ENCODE measurements around the gene SUMF1. TPM values are rescaled to one million over a fixed set of nuclear protein-coding genes. Genes with fewer than 3 reads are reported as not detected.

Gene SUMF1
- total RNA-seq, 1 experiment from 2014 or later, result 26.6 TPM

DNA sequence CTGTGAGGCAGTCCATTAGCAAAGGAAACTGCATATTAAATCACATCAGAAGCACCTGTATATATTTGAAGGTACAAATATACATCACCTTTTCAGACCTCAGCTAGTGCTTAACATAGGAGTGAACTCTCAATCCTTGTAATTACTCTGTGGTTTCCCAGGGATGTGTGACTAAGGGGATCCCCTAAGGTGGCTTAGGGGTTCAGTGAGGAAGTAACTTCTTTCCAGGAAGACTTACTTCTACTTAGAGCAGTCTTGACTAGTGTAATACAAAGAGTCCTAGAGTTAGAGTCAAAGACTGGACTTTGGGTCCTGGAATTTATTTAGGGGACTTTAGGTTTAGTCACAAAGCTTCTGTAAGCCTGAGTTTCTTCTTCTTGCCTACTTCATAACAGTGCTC is 8.7 kb upstream of the SUMF1 start (continued):
- TF ChIP-seq, protein P1, sequence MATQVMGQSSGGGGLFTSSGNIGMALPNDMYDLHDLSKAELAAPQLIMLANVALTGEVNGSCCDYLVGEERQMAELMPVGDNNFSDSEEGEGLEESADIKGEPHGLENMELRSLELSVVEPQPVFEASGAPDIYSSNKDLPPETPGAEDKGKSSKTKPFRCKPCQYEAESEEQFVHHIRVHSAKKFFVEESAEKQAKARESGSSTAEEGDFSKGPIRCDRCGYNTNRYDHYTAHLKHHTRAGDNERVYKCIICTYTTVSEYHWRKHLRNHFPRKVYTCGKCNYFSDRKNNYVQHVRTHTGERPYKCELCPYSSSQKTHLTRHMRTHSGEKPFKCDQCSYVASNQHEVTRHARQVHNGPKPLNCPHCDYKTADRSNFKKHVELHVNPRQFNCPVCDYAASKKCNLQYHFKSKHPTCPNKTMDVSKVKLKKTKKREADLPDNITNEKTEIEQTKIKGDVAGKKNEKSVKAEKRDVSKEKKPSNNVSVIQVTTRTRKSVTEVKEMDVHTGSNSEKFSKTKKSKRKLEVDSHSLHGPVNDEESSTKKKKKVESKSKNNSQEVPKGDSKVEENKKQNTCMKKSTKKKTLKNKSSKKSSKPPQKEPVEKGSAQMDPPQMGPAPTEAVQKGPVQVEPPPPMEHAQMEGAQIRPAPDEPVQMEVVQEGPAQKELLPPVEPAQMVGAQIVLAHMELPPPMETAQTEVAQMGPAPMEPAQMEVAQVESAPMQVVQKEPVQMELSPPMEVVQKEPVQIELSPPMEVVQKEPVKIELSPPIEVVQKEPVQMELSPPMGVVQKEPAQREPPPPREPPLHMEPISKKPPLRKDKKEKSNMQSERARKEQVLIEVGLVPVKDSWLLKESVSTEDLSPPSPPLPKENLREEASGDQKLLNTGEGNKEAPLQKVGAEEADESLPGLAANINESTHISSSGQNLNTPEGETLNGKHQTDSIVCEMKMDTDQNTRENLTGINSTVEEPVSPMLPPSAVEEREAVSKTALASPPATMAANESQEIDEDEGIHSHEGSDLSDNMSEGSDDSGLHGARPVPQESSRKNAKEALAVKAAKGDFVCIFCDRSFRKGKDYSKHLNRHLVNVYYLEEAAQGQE (IDR thresholded peaks at IDR 0.05; ENCODE audit: low read depth), result no peak

DNA sequence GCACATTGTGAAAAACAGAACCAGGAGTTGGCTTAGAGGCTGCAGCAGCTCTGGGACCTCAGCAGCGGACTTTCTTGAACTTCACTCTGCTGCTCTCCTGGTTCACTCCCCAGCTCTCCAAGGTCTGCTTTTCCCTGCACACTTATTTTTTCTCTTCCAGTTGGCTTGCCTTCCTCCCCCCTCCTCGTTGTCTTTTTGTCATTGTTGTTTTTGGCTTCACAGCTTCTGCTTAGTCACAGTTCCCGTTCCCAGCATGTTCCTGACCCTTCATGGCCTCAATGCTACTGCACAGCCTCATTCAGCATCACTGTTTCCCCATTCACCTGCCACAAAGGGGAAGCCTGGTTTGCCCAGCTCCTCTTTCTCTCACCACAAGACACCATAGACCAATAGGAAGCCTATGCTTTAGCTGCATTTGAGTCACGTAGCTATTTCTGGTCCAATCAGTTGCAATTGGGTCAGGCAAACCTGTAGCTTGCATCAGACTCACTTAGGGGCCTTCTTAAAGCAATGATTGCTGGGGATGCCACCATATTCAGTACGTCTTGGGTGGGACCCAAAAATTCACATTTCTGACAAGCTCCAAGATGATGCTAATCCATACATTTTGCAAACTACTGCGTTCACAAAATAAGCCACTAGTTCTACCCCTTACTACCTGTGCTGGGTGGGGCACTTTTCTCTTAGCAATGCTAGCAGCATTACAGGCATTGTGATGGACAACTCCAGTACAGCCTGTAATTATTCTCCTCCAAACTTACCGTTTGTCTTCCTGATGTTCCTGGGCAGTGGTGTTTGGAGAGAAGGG is 7.8 kb upstream of the SUMF1 start:
- Histone ChIP-seq H4K20me1 (ENCODE audit: insufficient read depth) (no peaks in the 10 kb centered on the region), H3K36me3 (ENCODE audit: control insufficient read depth in 1 of 2, insufficient read depth in 2 of 2, low read length in 2 of 2) (no peaks in the 10 kb centered on the region), H3K4me3 (replicated peaks in 1 of 2; ENCODE audit: low read depth in 1 of 2, low read length in 2 of 2) (no peak overlapping the region), H3K27me3 (ENCODE audit: insufficient read depth, low read length) (peaks cover 20% of the 10 kb centered on the region), H3K9me2 (ENCODE audit: insufficient read depth) (no peaks in the 10 kb centered on the region), H2AFZ (ENCODE audit: low read depth, low read length, poor library complexity, severe bottlenecking) (no peak overlapping the region), H3K9ac (ENCODE audit: low read length) (no peak overlapping the region), H3K79me2 (ENCODE audit: insufficient read depth, low read length) (no peaks in the 10 kb centered on the region), H3K4me2 (ENCODE audit: low read length) (0 out of 2 replicates have a peak overlapping the region, but pooled peaks have one; percentile 17), H3K9me3 (ENCODE audit: control insufficient read depth in 1 of 2, insufficient read depth in 1 of 2, low read depth in 1 of 2, low read length in 2 of 2) (no peaks in the 10 kb centered on the region), H3K27ac (ENCODE audit: low read depth, low read length) (no peak overlapping the region), H3K4me1 (ENCODE audit: control insufficient read depth in 1 of 2, insufficient read depth in 2 of 2, low read length in 2 of 2) (peaks cover 7 to 9% of the 10 kb centered on the region in 2 experiments; a peak in 3 of 4 replicates)
- POLR2A ChIA-PET, result interaction anchor here (1.8 kb wide), 1 partner anchor 18 kb away, joined by 12 read pairs; the partner anchor contains the start of gene ITPR1
- intact Hi-C loops (cut with micrococcal nuclease), result no loop called here
- TF ChIP-seq ELF1 (IDR thresholded peaks at IDR 0.05; ENCODE audit: borderline replicate concordance, low read depth) (no peak), EZH2phosphoT487 (IDR thresholded peaks at IDR 0.05; ENCODE audit: borderline replicate concordance) (no peak), FOSL1 (IDR thresholded peaks at IDR 0.05; ENCODE audit: low read depth) (0 out of 2 replicates have a peak, but pooled peaks have one; percentile 20), CEBPB (IDR thresholded peaks at IDR 0.05; ENCODE audit: low read depth) (no peak), SP1 (IDR thresholded peaks at IDR 0.05; ENCODE audit: low read depth) (0 out of 2 replicates have a peak, but pooled peaks have one; percentile 14), RAD21 (IDR thresholded peaks at IDR 0.05; ENCODE audit: low read depth) (no peak), POLR2A (IDR thresholded peaks at IDR 0.05; ENCODE audit: borderline replicate concordance, extremely low read depth, insufficient read depth, insufficient read length) (no peak), SIN3A (IDR thresholded peaks at IDR 0.05; ENCODE audit: low read depth) (no peak), EGR1 (IDR thresholded peaks at IDR 0.05; ENCODE audit: low read depth) (no peak), EZH2 (IDR thresholded peaks at IDR 0.05) (no peak), JUND (IDR thresholded peaks at IDR 0.05) (peak; percentile 14; the same call in 1 of the 2 replicates), POLR2AphosphoS5 (IDR thresholded peaks at IDR 0.05; ENCODE audit: low read depth, low read length) (no peak)
- TF ChIP-seq, protein P1 (IDR thresholded peaks at IDR 0.05; ENCODE audit: low read depth), result no peak
- TF ChIP-seq, protein P2, sequence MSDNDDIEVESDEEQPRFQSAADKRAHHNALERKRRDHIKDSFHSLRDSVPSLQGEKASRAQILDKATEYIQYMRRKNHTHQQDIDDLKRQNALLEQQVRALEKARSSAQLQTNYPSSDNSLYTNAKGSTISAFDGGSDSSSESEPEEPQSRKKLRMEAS (IDR thresholded peaks at IDR 0.05), result peak; percentile 34; the same call in 1 of the 2 replicates
- BruUV-seq (replicated peaks), result no TSS peak
- RAD21 ChIA-PET (ENCODE audit: low non-redundant PET in 1 of 2, low total read pairs in 2 of 2, uncharacterized antibody in 2 of 2, unreplicated experiment in 2 of 2), result no interaction called here
- CTCF ChIA-PET, result no interaction called here
- ATAC-seq, result peak; percentile 69
- DNase-seq (ENCODE audit: low read depth, low spot score), result no peak
